ENCODE measurements around the gene LHFPL3. TPM values are rescaled to one million over a fixed set of nuclear protein-coding genes. Genes with fewer than 3 reads are reported as not detected.

The LHFPL3 gene
- polyA plus RNA-seq, 1 donor from 2014 or later, result 5.6 TPM

- no peaks in the 10 kb centered on the region for H3K9me3 ChIP-seq (ENCODE audit: low read length)
- TF ChIP-seq EP300 (conservative IDR thresholded peaks at IDR 0.05; ENCODE audit: poor library complexity, severe bottlenecking) (no peak), TAF1 (IDR thresholded peaks at IDR 0.05; ENCODE audit: low read depth) (no peak), CTCF (IDR thresholded peaks at IDR 0.05; ENCODE audit: poor library complexity, severe bottlenecking) (no peak), POLR2AphosphoS5 (IDR thresholded peaks at IDR 0.05) (no peak), EZH2 (IDR thresholded peaks at IDR 0.05; ENCODE audit: borderline replicate concordance, insufficient read depth, low read length, poor library complexity, severe bottlenecking) (no peak), RAD21 (conservative IDR thresholded peaks at IDR 0.05) (no peak), MXI1 (conservative IDR thresholded peaks at IDR 0.05; ENCODE audit: poor library complexity, severe bottlenecking) (no peak), SMC3 (conservative IDR thresholded peaks at IDR 0.05; ENCODE audit: poor library complexity) (no peak)
- TF ChIP-seq, protein P1, sequence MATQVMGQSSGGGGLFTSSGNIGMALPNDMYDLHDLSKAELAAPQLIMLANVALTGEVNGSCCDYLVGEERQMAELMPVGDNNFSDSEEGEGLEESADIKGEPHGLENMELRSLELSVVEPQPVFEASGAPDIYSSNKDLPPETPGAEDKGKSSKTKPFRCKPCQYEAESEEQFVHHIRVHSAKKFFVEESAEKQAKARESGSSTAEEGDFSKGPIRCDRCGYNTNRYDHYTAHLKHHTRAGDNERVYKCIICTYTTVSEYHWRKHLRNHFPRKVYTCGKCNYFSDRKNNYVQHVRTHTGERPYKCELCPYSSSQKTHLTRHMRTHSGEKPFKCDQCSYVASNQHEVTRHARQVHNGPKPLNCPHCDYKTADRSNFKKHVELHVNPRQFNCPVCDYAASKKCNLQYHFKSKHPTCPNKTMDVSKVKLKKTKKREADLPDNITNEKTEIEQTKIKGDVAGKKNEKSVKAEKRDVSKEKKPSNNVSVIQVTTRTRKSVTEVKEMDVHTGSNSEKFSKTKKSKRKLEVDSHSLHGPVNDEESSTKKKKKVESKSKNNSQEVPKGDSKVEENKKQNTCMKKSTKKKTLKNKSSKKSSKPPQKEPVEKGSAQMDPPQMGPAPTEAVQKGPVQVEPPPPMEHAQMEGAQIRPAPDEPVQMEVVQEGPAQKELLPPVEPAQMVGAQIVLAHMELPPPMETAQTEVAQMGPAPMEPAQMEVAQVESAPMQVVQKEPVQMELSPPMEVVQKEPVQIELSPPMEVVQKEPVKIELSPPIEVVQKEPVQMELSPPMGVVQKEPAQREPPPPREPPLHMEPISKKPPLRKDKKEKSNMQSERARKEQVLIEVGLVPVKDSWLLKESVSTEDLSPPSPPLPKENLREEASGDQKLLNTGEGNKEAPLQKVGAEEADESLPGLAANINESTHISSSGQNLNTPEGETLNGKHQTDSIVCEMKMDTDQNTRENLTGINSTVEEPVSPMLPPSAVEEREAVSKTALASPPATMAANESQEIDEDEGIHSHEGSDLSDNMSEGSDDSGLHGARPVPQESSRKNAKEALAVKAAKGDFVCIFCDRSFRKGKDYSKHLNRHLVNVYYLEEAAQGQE (IDR thresholded peaks at IDR 0.05; ENCODE audit: borderline replicate concordance), result no peak
- H4K20me1 ChIP-seq (ENCODE audit: insufficient read depth), result no peaks in the 10 kb centered on the region
- H3K4me3 ChIP-seq (ENCODE audit: low read length), result no peak overlapping the region
- no peaks in the 10 kb centered on the region for H3K9me2 ChIP-seq (ENCODE audit: insufficient read depth, low read length)
- H3K79me2 ChIP-seq (replicated peaks; ENCODE audit: insufficient read depth, low read length), result no peaks in the 10 kb centered on the region
- H3K27ac ChIP-seq (ENCODE audit: low read length), result no peak overlapping the region
- H3K4me2 ChIP-seq (ENCODE audit: low read length), result no peak overlapping the region
- no peak overlapping the region for H2AFZ ChIP-seq (ENCODE audit: low read depth, low read length)
- H3K9ac ChIP-seq (ENCODE audit: low read length), result no peak overlapping the region
- no peaks in the 10 kb centered on the region for H3K36me3 ChIP-seq (ENCODE audit: insufficient read depth, low read length)
- H3F3A ChIP-seq (ENCODE audit: insufficient read depth, low read length, poor library complexity, severe bottlenecking), result no peaks in the 10 kb centered on the region
- no peaks in the 10 kb centered on the region for H3K27me3 ChIP-seq (ENCODE audit: insufficient read depth, low read depth, low read length)
These were observed 573.8 kb downstream of the LHFPL3 start for GRCh38 chr7:104902183-104902582.

GRCh38 chr7:104903044-104903443 is 574.6 kb downstream of the LHFPL3 start:
- no peak overlapping the region for H3K9ac ChIP-seq (ENCODE audit: low read length)
- H3K79me2 ChIP-seq (replicated peaks; ENCODE audit: insufficient read depth, low read length), result no peaks in the 10 kb centered on the region
- no peak overlapping the region for H3K27ac ChIP-seq (ENCODE audit: low read length)
- H4K20me1 ChIP-seq (ENCODE audit: insufficient read depth), result no peaks in the 10 kb centered on the region
- no peak overlapping the region for H2AFZ ChIP-seq (ENCODE audit: low read depth, low read length)
- TF ChIP-seq EZH2 (IDR thresholded peaks at IDR 0.05; ENCODE audit: borderline replicate concordance, insufficient read depth, low read length, poor library complexity, severe bottlenecking) (no peak), CTCF (IDR thresholded peaks at IDR 0.05; ENCODE audit: poor library complexity, severe bottlenecking) (no peak), TAF1 (IDR thresholded peaks at IDR 0.05; ENCODE audit: low read depth) (no peak), SMC3 (conservative IDR thresholded peaks at IDR 0.05; ENCODE audit: poor library complexity) (no peak), MXI1 (conservative IDR thresholded peaks at IDR 0.05; ENCODE audit: poor library complexity, severe bottlenecking) (no peak), RAD21 (conservative IDR thresholded peaks at IDR 0.05) (no peak), EP300 (conservative IDR thresholded peaks at IDR 0.05; ENCODE audit: poor library complexity, severe bottlenecking) (no peak), POLR2AphosphoS5 (IDR thresholded peaks at IDR 0.05) (no peak)
- TF ChIP-seq, protein P1 (IDR thresholded peaks at IDR 0.05; ENCODE audit: borderline replicate concordance), result no peak
- no peaks in the 10 kb centered on the region for H3F3A ChIP-seq (ENCODE audit: insufficient read depth, low read length, poor library complexity, severe bottlenecking)
- no peak overlapping the region for H3K4me2 ChIP-seq (ENCODE audit: low read length)
- no peak overlapping the region for H3K4me3 ChIP-seq (ENCODE audit: low read length)
- no peaks in the 10 kb centered on the region for H3K9me2 ChIP-seq (ENCODE audit: insufficient read depth, low read length)
- no peaks in the 10 kb centered on the region for H3K27me3 ChIP-seq (ENCODE audit: insufficient read depth, low read depth, low read length)
- no peaks in the 10 kb centered on the region for H3K36me3 ChIP-seq (ENCODE audit: insufficient read depth, low read length)
- no peaks in the 10 kb centered on the region for H3K9me3 ChIP-seq (ENCODE audit: low read length)
